Measurements from ENCODE around the gene CPLX4. TPM values are rescaled to one million over a fixed set of nuclear protein-coding genes. Genes with fewer than 3 reads are reported as not detected.

The CPLX4 gene
- polyA plus RNA-seq, 1 of the 3 experiments (the other 2 are of a cell fraction), result not detected

DNA sequence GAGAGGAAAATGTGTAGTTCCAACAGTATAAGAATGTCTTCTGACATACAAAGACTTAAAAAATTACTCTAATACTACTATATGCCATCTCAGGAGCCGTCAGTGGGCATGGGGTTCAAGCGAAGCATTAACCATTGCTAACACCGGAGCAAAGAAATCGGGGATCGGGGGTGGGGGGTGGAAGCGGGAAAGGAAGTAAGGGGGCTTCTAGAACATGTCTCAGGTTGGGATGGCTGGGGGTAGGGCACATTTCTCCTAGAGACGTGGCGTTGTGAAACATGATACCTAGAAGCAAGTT, 39.9 kb upstream of the CPLX4 start:
- Histone ChIP-seq H3K9ac (peak overlapping the region; percentile 96), H3K27ac (ENCODE audit: low read depth in 2 of 2, low read length in 1 of 2) (peak overlapping the region in 1 of 2 experiments; percentile 70; a peak in 3 of 4 replicates), H3K36me3 (replicated peaks in 1 of 2; ENCODE audit: control insufficient read depth in 1 of 2, insufficient read depth in 2 of 2, low read length in 1 of 2) (peaks cover 28 to 34% of the 10 kb centered on the region in 2 experiments), H2AFZ (ENCODE audit: low read depth) (peak overlapping the region; percentile 75; the same call in 1 of the 2 replicates), H3K9me3 (no peaks in the 10 kb centered on the region), H3K79me2 (ENCODE audit: insufficient read depth) (peaks cover 48% of the 10 kb centered on the region), H3K4me3 (ENCODE audit: low read depth in 2 of 2, low read length in 1 of 2) (peak overlapping the region; percentile 87 to 89), H3K4me2 (peak overlapping the region; percentile 81), H3F3A (replicated peaks; ENCODE audit: insufficient read depth) (peaks cover 3% of the 10 kb centered on the region), H4K20me1 (ENCODE audit: insufficient read depth) (peaks cover 24% of the 10 kb centered on the region), H3K4me1 (ENCODE audit: control insufficient read depth in 1 of 2, insufficient read depth in 2 of 2, low read depth in 1 of 2, low read length in 1 of 2) (peaks cover 9 to 11% of the 10 kb centered on the region in 2 experiments; a peak in 3 of 4 replicates), H3K9me2 (peaks cover 2% of the 10 kb centered on the region; the same call in 1 of the 2 replicates), H3K27me3 (ENCODE audit: insufficient read depth) (no peaks in the 10 kb centered on the region)
- POLR2A ChIA-PET, result no interaction called here
- CTCF ChIA-PET, result no interaction called here
- under 1% methylated on average over 8 of the region's 8 CpGs for WGBS (ENCODE audit: low lambda C conversion rate)
- TF ChIP-seq POLR2AphosphoS5 (IDR thresholded peaks at IDR 0.05; ENCODE audit: low read depth, low read length) (no peak), ELF1 (IDR thresholded peaks at IDR 0.05) (no peak), NFIC (IDR thresholded peaks at IDR 0.05; ENCODE audit: borderline replicate concordance) (no peak), REST (IDR thresholded peaks at IDR 0.05; ENCODE audit: low read depth, low read length) (no peak), JUND (IDR thresholded peaks at IDR 0.05) (no peak), RFX5 (IDR thresholded peaks at IDR 0.05; ENCODE audit: low read length) (no peak), IRF3 (IDR thresholded peaks at IDR 0.05; ENCODE audit: low read depth, low read length) (no peak), GATA2 (CRISPR knock-in tag; IDR thresholded peaks at IDR 0.05) (no peak), SIN3A (IDR thresholded peaks at IDR 0.05; ENCODE audit: borderline replicate concordance, low read depth, low read length) (no peak)
- TF ChIP-seq, protein P1, sequence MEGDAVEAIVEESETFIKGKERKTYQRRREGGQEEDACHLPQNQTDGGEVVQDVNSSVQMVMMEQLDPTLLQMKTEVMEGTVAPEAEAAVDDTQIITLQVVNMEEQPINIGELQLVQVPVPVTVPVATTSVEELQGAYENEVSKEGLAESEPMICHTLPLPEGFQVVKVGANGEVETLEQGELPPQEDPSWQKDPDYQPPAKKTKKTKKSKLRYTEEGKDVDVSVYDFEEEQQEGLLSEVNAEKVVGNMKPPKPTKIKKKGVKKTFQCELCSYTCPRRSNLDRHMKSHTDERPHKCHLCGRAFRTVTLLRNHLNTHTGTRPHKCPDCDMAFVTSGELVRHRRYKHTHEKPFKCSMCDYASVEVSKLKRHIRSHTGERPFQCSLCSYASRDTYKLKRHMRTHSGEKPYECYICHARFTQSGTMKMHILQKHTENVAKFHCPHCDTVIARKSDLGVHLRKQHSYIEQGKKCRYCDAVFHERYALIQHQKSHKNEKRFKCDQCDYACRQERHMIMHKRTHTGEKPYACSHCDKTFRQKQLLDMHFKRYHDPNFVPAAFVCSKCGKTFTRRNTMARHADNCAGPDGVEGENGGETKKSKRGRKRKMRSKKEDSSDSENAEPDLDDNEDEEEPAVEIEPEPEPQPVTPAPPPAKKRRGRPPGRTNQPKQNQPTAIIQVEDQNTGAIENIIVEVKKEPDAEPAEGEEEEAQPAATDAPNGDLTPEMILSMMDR (IDR thresholded peaks at IDR 0.05), result no peak
- TF ChIP-seq, protein P2, sequence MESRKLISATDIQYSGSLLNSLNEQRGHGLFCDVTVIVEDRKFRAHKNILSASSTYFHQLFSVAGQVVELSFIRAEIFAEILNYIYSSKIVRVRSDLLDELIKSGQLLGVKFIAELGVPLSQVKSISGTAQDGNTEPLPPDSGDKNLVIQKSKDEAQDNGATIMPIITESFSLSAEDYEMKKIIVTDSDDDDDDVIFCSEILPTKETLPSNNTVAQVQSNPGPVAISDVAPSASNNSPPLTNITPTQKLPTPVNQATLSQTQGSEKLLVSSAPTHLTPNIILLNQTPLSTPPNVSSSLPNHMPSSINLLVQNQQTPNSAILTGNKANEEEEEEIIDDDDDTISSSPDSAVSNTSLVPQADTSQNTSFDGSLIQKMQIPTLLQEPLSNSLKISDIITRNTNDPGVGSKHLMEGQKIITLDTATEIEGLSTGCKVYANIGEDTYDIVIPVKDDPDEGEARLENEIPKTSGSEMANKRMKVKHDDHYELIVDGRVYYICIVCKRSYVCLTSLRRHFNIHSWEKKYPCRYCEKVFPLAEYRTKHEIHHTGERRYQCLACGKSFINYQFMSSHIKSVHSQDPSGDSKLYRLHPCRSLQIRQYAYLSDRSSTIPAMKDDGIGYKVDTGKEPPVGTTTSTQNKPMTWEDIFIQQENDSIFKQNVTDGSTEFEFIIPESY (IDR thresholded peaks at IDR 0.05; ENCODE audit: borderline replicate concordance, low read depth), result no peak
- DNase-seq, result no peak

Data from SK-N-SH (cell line).